ENCODE measurements around the gene DCP1A.
"Not testable (repeated sequence)": the region's sequence is repeated elsewhere in the genome, so short reads cannot be mapped to it uniquely, and the experiment has no call there.

DCP1A gene

DNA sequence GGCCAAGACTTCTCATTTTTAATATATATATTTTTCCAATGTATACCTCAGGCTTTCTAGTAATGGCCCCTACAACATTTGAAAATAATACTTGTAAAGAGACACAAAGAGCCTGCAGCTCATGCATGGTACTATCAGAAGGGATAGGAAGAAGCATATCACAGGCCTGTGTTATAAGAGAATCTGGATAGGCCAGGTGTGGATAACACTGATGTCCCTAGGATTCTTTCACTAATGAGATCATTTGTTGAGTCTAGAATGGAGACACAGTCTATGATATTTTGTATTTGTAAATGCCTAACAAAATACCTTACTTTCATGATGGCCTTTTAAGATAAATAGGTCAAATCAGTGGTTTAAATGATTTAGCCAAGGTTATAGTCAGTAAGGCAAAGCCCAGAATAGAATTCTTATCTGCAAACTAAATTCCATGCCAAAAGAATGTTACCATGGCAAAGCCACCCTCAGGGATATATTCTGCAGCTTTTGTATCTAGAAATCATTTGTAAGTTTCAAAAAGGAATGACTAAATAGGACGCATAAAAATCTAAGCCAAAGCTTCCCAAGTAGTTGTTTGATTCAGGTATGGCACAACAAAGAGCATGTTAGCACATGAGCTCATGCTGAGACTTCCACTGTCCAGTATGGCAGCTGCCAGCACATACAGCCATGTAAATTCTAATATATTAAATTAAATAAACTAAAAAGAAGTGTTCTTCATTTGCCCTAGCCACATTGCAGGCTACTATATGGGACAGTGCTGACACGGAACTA lies 10.0 kb downstream of the DCP1A start:
- H3K4me3 ChIP-seq (ENCODE audit: low read depth, low read length) = no peak overlapping the region
- TF ChIP-seq, protein P1, sequence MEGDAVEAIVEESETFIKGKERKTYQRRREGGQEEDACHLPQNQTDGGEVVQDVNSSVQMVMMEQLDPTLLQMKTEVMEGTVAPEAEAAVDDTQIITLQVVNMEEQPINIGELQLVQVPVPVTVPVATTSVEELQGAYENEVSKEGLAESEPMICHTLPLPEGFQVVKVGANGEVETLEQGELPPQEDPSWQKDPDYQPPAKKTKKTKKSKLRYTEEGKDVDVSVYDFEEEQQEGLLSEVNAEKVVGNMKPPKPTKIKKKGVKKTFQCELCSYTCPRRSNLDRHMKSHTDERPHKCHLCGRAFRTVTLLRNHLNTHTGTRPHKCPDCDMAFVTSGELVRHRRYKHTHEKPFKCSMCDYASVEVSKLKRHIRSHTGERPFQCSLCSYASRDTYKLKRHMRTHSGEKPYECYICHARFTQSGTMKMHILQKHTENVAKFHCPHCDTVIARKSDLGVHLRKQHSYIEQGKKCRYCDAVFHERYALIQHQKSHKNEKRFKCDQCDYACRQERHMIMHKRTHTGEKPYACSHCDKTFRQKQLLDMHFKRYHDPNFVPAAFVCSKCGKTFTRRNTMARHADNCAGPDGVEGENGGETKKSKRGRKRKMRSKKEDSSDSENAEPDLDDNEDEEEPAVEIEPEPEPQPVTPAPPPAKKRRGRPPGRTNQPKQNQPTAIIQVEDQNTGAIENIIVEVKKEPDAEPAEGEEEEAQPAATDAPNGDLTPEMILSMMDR (IDR thresholded peaks at IDR 0.05; ENCODE audit: low read depth, low read length) = no peak
- TF ChIP-seq, protein P2, sequence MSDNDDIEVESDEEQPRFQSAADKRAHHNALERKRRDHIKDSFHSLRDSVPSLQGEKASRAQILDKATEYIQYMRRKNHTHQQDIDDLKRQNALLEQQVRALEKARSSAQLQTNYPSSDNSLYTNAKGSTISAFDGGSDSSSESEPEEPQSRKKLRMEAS (IDR thresholded peaks at IDR 0.05; ENCODE audit: low read depth, low read length) = no peak
- TF ChIP-seq MYC (IDR thresholded peaks at IDR 0.05; ENCODE audit: low read depth, low read length) (no peak), POLR2A (IDR thresholded peaks at IDR 0.05; ENCODE audit: extremely low read depth, insufficient read length) (no peak)
- DNase-seq (ENCODE audit: low read depth) = no peak

DNA sequence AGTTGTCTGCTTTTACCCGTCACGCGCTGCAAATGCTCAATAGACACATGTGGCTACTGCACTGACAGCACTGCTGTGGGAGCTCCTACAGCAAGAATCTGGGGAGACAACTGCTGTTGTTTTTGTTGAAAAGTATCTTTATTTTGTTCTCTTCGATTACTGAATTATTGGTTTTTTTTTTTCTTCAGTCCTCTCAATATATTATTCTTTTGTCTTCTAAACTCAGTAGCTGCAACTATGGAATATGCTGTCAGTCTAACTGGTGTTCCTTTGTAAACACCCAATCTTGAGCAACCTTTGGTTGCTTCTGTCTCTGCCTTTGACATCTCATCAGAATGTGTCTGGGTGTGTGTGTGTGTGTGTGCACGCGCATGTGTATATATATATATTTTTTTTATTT lies 12.6 kb downstream of the DCP1A start:
- TF ChIP-seq, protein P1 (IDR thresholded peaks at IDR 0.05; ENCODE audit: low read depth, low read length) = no peak
- TF ChIP-seq, protein P2 (IDR thresholded peaks at IDR 0.05; ENCODE audit: low read depth, low read length) = no peak
- TF ChIP-seq POLR2A (IDR thresholded peaks at IDR 0.05; ENCODE audit: extremely low read depth, insufficient read length) (no peak), MYC (IDR thresholded peaks at IDR 0.05; ENCODE audit: low read depth, low read length) (no peak)
- no peak for DNase-seq (ENCODE audit: low read depth)
- no peak overlapping the region for H3K4me3 ChIP-seq (ENCODE audit: low read depth, low read length)

DNA sequence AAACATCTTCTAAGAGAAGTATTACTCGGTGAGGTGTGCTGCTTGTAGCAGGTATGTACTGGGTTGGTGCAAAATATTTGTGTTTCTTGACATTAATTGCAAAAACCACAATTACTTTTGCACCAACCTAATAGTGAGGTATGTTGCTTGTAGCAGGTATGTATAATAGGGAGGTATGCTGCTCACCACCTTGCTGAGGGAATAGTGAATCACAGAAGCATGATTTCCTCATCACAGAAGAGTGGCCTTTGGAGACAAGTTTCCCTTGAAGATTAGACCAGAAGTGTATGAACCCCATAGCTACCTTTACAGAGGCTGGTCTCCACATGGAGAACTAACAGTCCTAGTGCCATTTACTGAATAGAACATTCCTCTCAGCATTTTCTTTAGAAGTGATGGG lies 15.5 kb downstream of the DCP1A start:
- H3K4me3 ChIP-seq (ENCODE audit: low read depth, low read length) = no peak overlapping the region
- TF ChIP-seq, protein P2 (IDR thresholded peaks at IDR 0.05; ENCODE audit: low read depth, low read length) = no peak
- TF ChIP-seq MYC (IDR thresholded peaks at IDR 0.05; ENCODE audit: low read depth, low read length) (no peak), POLR2A (IDR thresholded peaks at IDR 0.05; ENCODE audit: extremely low read depth, insufficient read length) (no peak)
- TF ChIP-seq, protein P1 (IDR thresholded peaks at IDR 0.05; ENCODE audit: low read depth, low read length) = no peak
- DNase-seq (ENCODE audit: low read depth) = no peak

DNA sequence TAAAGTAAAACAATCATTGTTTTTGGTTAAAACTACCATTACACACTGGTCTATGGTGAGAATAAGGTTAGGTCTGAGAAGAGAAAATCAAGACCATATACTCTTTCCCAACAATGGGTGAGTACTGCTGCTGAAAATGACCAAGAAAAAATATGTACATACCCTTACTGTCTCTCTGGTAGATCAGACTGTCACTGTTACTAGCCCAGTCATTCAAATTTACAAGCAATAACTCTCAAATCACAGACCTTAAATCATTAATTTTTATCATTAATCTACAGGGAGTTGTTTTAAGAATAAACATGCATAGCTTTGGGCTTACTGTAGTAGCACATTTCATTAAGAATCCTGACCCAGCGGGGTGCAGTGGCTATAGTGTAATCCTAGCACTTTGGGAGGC lies 17.4 kb downstream of the DCP1A start:
- DNase-seq (ENCODE audit: low read depth) = no peak
- no peak overlapping the region for H3K4me3 ChIP-seq (ENCODE audit: low read depth, low read length)
- TF ChIP-seq POLR2A (IDR thresholded peaks at IDR 0.05; ENCODE audit: extremely low read depth, insufficient read length) (no peak), MYC (IDR thresholded peaks at IDR 0.05; ENCODE audit: low read depth, low read length) (no peak)
- TF ChIP-seq, protein P1 (IDR thresholded peaks at IDR 0.05; ENCODE audit: low read depth, low read length) = no peak
- TF ChIP-seq, protein P2 (IDR thresholded peaks at IDR 0.05; ENCODE audit: low read depth, low read length) = no peak

DNA sequence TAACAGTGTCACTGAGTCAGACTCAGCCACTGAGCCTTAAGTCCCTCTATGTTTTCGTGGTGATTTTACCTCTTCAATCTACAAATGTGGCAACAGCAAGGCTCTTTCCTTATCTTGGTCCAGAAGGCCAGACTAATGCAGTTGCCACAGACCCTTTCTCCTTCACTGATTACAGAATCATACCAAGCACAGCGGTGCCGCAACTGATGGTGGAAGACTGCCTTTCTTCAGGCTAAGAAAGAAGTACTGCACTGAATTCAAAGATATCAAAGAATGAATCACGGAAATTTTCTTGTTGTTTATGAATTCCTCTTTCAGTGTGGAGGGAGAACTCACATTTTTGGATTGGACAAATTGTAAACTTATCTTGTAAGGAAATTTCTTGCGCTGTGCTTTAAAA lies 18.6 kb downstream of the DCP1A start:
- H3K4me3 ChIP-seq (ENCODE audit: low read depth, low read length) = no peak overlapping the region
- TF ChIP-seq, protein P2 (IDR thresholded peaks at IDR 0.05; ENCODE audit: low read depth, low read length) = no peak
- TF ChIP-seq, protein P1 (IDR thresholded peaks at IDR 0.05; ENCODE audit: low read depth, low read length) = no peak
- TF ChIP-seq MYC (IDR thresholded peaks at IDR 0.05; ENCODE audit: low read depth, low read length) (no peak), POLR2A (IDR thresholded peaks at IDR 0.05; ENCODE audit: extremely low read depth, insufficient read length) (no peak)
- DNase-seq (ENCODE audit: low read depth) = peak; percentile 14

DNA sequence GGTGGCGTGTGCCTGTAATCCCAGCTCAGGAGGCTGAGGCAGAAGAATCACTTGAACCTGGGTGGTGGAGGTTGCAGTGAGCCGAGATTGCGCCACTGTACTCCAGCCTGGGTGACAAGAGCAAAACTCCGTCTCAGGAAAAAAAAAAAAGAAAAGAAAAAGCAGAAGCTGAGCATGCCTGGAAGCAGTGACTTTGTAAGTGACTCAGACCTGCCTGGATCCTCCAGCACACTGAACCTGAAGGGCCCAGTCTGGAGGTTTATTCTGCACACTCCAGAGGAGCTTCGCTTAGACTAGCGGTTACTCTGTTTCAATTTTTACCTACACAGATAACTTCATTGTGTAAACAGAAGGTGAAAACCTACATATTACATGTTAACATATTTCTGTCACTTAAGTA lies 19.4 kb downstream of the DCP1A start:
- not testable (repeated sequence) for H3K4me3 ChIP-seq (ENCODE audit: low read depth, low read length)
- peak; percentile 69 for DNase-seq (ENCODE audit: low read depth)
